GM12878 (cell line): ENCODE data around the gene CFAP99. TPM values are rescaled to one million over a fixed set of nuclear protein-coding genes. Genes with fewer than 3 reads are reported as not detected.

ENCODE experiments used
- ATAC-seq: fragments of 200-7000 bp; cut with Tn5 transposase; 3 replicates; pipeline ENCODE4 v1.9.1; 2020; ENCODE audit warnings: mild to moderate bottlenecking, moderate library complexity
- Bru-seq: library from RNA; stranded (reverse); fragments of 400-500 nt; gene quantifications from one replicate; lab custom pipeline; 2021; lab: Mats Ljungman, UMichigan
- BruChase-seq, 2 experiments: library from RNA; stranded (reverse); fragments of 400-500 nt; gene quantifications; one replicate each; lab custom pipeline; 2021; lab: Mats Ljungman, UMichigan
- BruUV-seq: library from RNA; stranded (reverse); fragments of 400-500 nt; replicated peaks from 2 replicates; lab custom pipeline; 2021; lab: Mats Ljungman, UMichigan
- CTCF ChIA-PET: fragments of 300-600 bp; sonication (Branson Sonifier 250); formaldehyde crosslinking; extraction: SDS; loops from one replicate; lab custom pipeline; 2021; ENCODE audit warnings: inconsistent platforms; lab: Yijun Ruan, JAX
- POLR2A ChIA-PET: fragments of 350-600 bp; formaldehyde crosslinking; extraction: SDS; loops from one replicate; lab custom pipeline; 2021; ENCODE audit warnings: inconsistent platforms; lab: Charles Lee
- RAD21 ChIA-PET: fragments of 300-600 bp; sonication (Branson Sonifier 250); formaldehyde crosslinking; loops from one replicate; lab custom pipeline; 2023; ENCODE audit warnings: antibody characterized with exemption; ENCODE audit not compliant: unreplicated experiment; lab: Charles Lee
- SMC1A ChIA-PET: fragments of 300-600 bp; sonication (Branson Sonifier 250); formaldehyde crosslinking; loops from one replicate; lab custom pipeline; 2023; ENCODE audit not compliant: unreplicated experiment, uncharacterized antibody; lab: Charles Lee
- DNase-seq: peaks from one replicate; pipeline ENCODE4 v3.0.0-alpha.2; 2011; ENCODE audit warnings: low read depth, low spot score
- FAIRE-seq: peaks from 3 replicates; lab custom pipeline; 2011; peaks lifted over from hg19 to GRCh38; lab: Jason Lieb, UNC
- H2AFZ ChIP-seq: 2 replicates; pipeline ENCODE4 v1.6.0; 2011; ENCODE audit warnings: low read depth, low read length, control low read depth; ENCODE audit not compliant: control insufficient read depth
- H3K27ac ChIP-seq: 2 replicates; pipeline ENCODE4 v1.5.1; 2011; ENCODE audit warnings: control low read depth; ENCODE audit not compliant: control insufficient read depth, insufficient read depth
- H3K27me3 ChIP-seq, 2 experiments: replicated peaks in 1 of 2; 2 replicates each; pipeline versions ENCODE4 v1.6.0 to v1.6.1; 2011; ENCODE audit warnings: low read length in 1 of 2; ENCODE audit not compliant: control insufficient read depth in 2 of 2, insufficient read depth in 2 of 2
- H3K36me3 ChIP-seq, 2 experiments: 2 replicates each; pipeline ENCODE4 v1.5.1; 2011; ENCODE audit warnings: low read length in 1 of 2; ENCODE audit not compliant: control insufficient read depth in 2 of 2, insufficient read depth in 2 of 2
- H3K4me1 ChIP-seq: 2 replicates; pipeline ENCODE4 v1.6.1; 2011; ENCODE audit warnings: mild to moderate bottlenecking, low read length, moderate library complexity, mixed read lengths; ENCODE audit not compliant: control insufficient read depth, insufficient read depth
- H3K4me2 ChIP-seq: 2 replicates; pipeline ENCODE4 v1.6.0; 2011; ENCODE audit warnings: control low read depth; ENCODE audit not compliant: control insufficient read depth, insufficient read depth
- H3K4me3 ChIP-seq: fragments of 200-600 bp; sonication (generic); 2 replicates; pipeline ENCODE4 v1.5.1; 2016
- H3K79me2 ChIP-seq: 2 replicates; pipeline ENCODE4 v1.6.0; 2011; ENCODE audit warnings: low read length; ENCODE audit not compliant: control insufficient read depth, insufficient read depth
- H3K9ac ChIP-seq: 2 replicates; pipeline ENCODE4 v1.8.0; 2011; ENCODE audit warnings: low read length, control low read depth, mixed read lengths; ENCODE audit not compliant: control insufficient read depth, insufficient read depth
- H3K9me3 ChIP-seq: replicated peaks from 3 replicates; pipeline ENCODE4 v1.5.1; 2011; ENCODE audit warnings: mild to moderate bottlenecking, low read length; ENCODE audit not compliant: control insufficient read depth, insufficient read depth
- H4K20me1 ChIP-seq: 2 replicates; pipeline ENCODE4 v1.6.0; 2011; ENCODE audit not compliant: control insufficient read depth, insufficient read depth
- BCL11A ChIP-seq: IDR thresholded peaks from 2 replicates; pipeline ENCODE4 v1.6.1; 2011; ENCODE audit warnings: low read depth, low read length
- HCFC1 ChIP-seq: fragments of 150-350 bp; IDR thresholded peaks from 2 replicates; pipeline ENCODE4 v1.6.1; 2014; ENCODE audit warnings: low read length
- IKZF1 ChIP-seq: fragments of 450-650 bp; conservative IDR thresholded peaks from 2 replicates; pipeline ENCODE4 v1.6.1; 2017; ENCODE audit warnings: antibody characterized with exemption, mild to moderate bottlenecking
- MEF2B ChIP-seq: fragments of 450-650 bp; IDR thresholded peaks from 2 replicates; pipeline ENCODE4 v1.6.1; 2018; ENCODE audit warnings: mild to moderate bottlenecking, moderate library complexity; ENCODE audit not compliant: partially characterized antibody, poor library complexity, severe bottlenecking
- NR2C1 ChIP-seq: fragments of 450-650 bp; IDR thresholded peaks from 2 replicates; pipeline ENCODE4 v1.6.1; 2017; ENCODE audit warnings: antibody characterized with exemption, mild to moderate bottlenecking, moderate library complexity
- PAX5 ChIP-seq: IDR thresholded peaks from 2 replicates; pipeline ENCODE4 v1.6.1; 2011; ENCODE audit warnings: low read depth, low read length, borderline replicate concordance
- PAX8 ChIP-seq: fragments of 450-650 bp; IDR thresholded peaks from 2 replicates; pipeline ENCODE4 v1.6.1; 2017; ENCODE audit warnings: mild to moderate bottlenecking, moderate library complexity
- POLR2AphosphoS2 ChIP-seq: IDR thresholded peaks from 2 replicates; pipeline ENCODE4 v1.6.1; 2011; ENCODE audit warnings: low read depth, mild to moderate bottlenecking, low read length, improper control_type of control experiment, moderate library complexity
- SREBF2 ChIP-seq: IDR thresholded peaks from 2 replicates; pipeline ENCODE4 v1.6.1; 2012; ENCODE audit warnings: mild to moderate bottlenecking, low read length
- SRF ChIP-seq, 2 experiments: IDR thresholded peaks; 2 replicates each; pipeline ENCODE4 v1.6.1; 2011; ENCODE audit warnings: low read depth in 2 of 2, low read length in 2 of 2, mild to moderate bottlenecking in 1 of 2, moderate library complexity in 1 of 2
- WRNIP1 ChIP-seq: IDR thresholded peaks from 2 replicates; pipeline ENCODE4 v1.6.1; 2011; ENCODE audit warnings: low read depth, low read length, improper control_type of control experiment, borderline replicate concordance
- WGBS: methylation state at CpG from one replicate; pipeline ENCODE4 v1.1.6; 2016; ENCODE audit warnings: low lambda C conversion rate; ENCODE audit not compliant: insufficient replicate concordance, insufficient coverage; ENCODE audit errors: missing lambda C conversion rate; 5-methylcytosine and 5-hydroxymethylcytosine counted together
- in situ Hi-C: fragments of 300-500 bp; cut with MboI; formaldehyde crosslinking; loops from 9 replicates; pipeline ENCODE4 v1.14.3; 2018; ENCODE audit warnings: mixed read lengths
- intact Hi-C: fragments of 100-400 bp; cut with micrococcal nuclease; formaldehyde crosslinking; loops from one replicate; pipeline ENCODE4 v1.14.2; 2022; ENCODE audit not compliant: unreplicated experiment
- long read RNA-seq, 2 experiments: library from polyadenylated mRNA; unstranded; transcript quantifications; one replicate each; pipeline ENCODE4 v2.0.0, GENCODE V29; 2019 to 2020
- polyA minus RNA-seq, 3 experiments: library from RNA; depleted of rRNA, polyadenylated mRNA; stranded (reverse); fragments of >200 nt; gene quantifications; 2 replicates each; pipeline ENCODE4 v1.2.3, GENCODE V29; 2011
- polyA plus RNA-seq, 11 experiments: library from polyadenylated mRNA; depleted of rRNA in 4 of 11; unstranded in 6 of 11; stranded (reverse) in 5 of 11; fragments of >200 nt; fragmentation: Nextera tagmentation in 4 of 11; fragmentation: Illumina TruSeq in 1 of 11; extraction: Ambion mirVana in 4 of 11; extraction: Trizol in 1 of 11; gene quantifications; 1 replicate in 1 of 11; 2 replicates in 10 of 11; pipeline versions ENCODE4 v1.2.1 to v1.2.3, GENCODE V29; 2011 to 2016; ENCODE audit warnings: inconsistent platforms in 2 of 11, missing spikeins in 2 of 11, low read depth in 1 of 11
- total RNA-seq, 4 experiments: library from RNA; depleted of rRNA in 3 of 4; stranded (reverse); fragments of >200 nt in 3 of 4; fragmentation: Illumina TruSeq in 1 of 4; extraction: Trizol in 1 of 4; gene quantifications; 2 replicates each; pipeline versions ENCODE4 v1.2.1 to v1.2.3, GENCODE V29; 2013 to 2021
- TF ChIP-seq, protein P1 (sequence below): IDR thresholded peaks from 2 replicates; pipeline ENCODE4 v1.6.1; 2011; ENCODE audit warnings: low read depth, mild to moderate bottlenecking, low read length, moderate library complexity, borderline replicate concordance; ENCODE audit errors: extremely low read depth
- TF ChIP-seq, protein P2 (sequence below): fragments of 450-650 bp; formaldehyde crosslinking; IDR thresholded peaks from 2 replicates; pipeline ENCODE4 v1.4.0; 2020; ENCODE audit warnings: mild to moderate bottlenecking, moderate library complexity
- TF ChIP-seq, protein P3 (sequence below): fragments of 450-650 bp; IDR thresholded peaks from 2 replicates; pipeline ENCODE4 v1.6.1; 2014; ENCODE audit warnings: mild to moderate bottlenecking

CFAP99 gene
- total RNA-seq (2013; cell fraction: nucleolus; rRNA removed), result not detected in 2 replicates
- total RNA-seq (2014; rRNA removed), result not detected in 2 replicates
- total RNA-seq (2014; rRNA removed; fragmentation: Illumina TruSeq; extraction: Trizol), result not detected in 2 replicates
- total RNA-seq (2021), result not detected in 2 replicates
- polyA plus RNA-seq (2011; ENCODE audit: low read depth), result not detected
- polyA plus RNA-seq (2011; rRNA removed), result not detected in 2 replicates
- polyA plus RNA-seq (2011; cell fraction: cytosol; rRNA removed), result 0.15 TPM in 1 of 2 replicates, not detected in the other
- not detected in 2 replicates for polyA plus RNA-seq (2011; cell fraction: nucleus; rRNA removed)
- not detected in 2 replicates for polyA plus RNA-seq (2012)
- not detected in 2 replicates for polyA plus RNA-seq (2014; fragmentation: Illumina TruSeq; extraction: Trizol)
- not detected for polyA plus RNA-seq (2014; fragmentation: Nextera tagmentation; extraction: Ambion mirVana)
- not detected in 2 replicates for polyA plus RNA-seq (2014; rRNA removed)
- not detected for polyA plus RNA-seq (2016; fragmentation: Nextera tagmentation; extraction: Ambion mirVana)
- not detected in 2 replicates for polyA minus RNA-seq (2011; rRNA and poly(A)+ RNA removed)
- polyA minus RNA-seq (2011; cell fraction: cytosol; rRNA and poly(A)+ RNA removed), result not detected in 2 replicates
- polyA minus RNA-seq (2011; cell fraction: nucleus; rRNA and poly(A)+ RNA removed), result not detected in 2 replicates
- not detected for Bru-seq, nascent RNA
- percentile 5 among the genes with signal in this experiment for BruChase-seq, experiment 1, labeled RNA remaining after a 6-hour chase
- percentile 2 among the genes with signal in this experiment for BruChase-seq, experiment 2, labeled RNA remaining after a 2-hour chase
- long read RNA-seq, experiment 1, result 0 reads
- long read RNA-seq, experiment 2, result 0 reads

DNA sequence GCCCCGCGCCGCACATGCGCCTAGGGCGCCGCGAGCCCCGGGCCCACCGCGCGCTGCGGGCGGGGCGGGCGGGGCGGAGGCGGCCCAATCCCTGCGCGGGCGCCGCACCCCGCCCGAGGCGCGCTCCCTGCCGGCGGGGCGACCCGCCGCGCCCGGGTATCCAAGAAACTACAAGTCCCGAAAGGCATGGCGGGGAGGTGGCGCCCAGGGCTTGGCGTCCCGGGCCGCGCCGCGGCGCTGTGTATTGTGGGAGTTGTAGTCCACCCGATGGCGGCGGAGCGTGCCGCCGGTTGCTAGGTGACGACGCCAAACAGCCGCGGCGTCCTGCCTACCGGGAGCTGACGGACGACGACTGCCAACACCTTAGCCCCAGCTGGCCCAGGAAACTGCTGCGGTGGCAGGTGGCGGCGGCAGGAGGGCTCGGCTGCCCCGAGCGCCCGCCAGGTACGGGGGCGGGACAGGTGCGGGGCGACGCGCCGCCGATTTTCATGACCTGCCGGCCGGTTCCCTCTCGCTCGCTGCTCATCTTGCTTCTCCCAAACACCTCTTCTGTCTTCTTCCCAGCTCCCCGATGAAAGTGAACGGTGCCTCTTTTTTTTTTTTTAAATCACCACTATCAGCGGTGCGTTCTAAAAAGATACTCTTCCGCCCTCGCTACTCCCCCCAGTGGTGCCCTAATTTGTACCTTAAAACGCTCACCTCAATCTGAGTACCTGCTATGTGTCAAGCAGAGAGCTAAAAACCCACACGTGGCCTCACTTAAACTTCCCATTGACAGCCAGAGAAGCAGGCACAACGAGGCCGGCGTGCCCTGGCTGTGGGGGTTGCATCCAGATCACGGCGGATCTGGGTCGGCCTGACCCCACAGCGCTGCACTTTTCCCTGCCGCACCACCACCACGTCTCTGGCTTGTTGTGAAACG, at the start of gene CFAP99:
CFAP99 (plus strand) TSS at position 306 of the 922 bp plus-strand sequence.
- intact Hi-C loops, result loop anchor here (5.0 to 10.0 kb wide), 2 partner anchors 118 to 544 kb away; partner anchors contain the start of genes FAM193A and NSD2
- peak within 1 kb of the TSS; percentile 67 for H3K4me3 ChIP-seq
- in situ Hi-C loops, result no loop called here
- ChIA-PET RAD21 (interaction anchor here (0.9 to 1.6 kb wide), 5 partner anchors 17 to 199 kb away, joined by 3 to 7 read pairs (median 4); no protein-coding TSS in a partner anchor), POLR2A (interaction anchor here (0.6 to 1.0 kb wide), 2 partner anchors 162 to 545 kb away, joined by 3 read pairs; no protein-coding TSS in a partner anchor), CTCF (interaction anchor here (0.6 to 1.5 kb wide), 6 partner anchors 12 to 199 kb away, joined by 3 to 9 read pairs (median 4); no protein-coding TSS in a partner anchor), SMC1A (no interaction called here)
- peaks cover 23% of the 10 kb centered on the region for H3K4me1 ChIP-seq
- H3K27ac ChIP-seq, result no peak within 1 kb of the TSS
- WGBS, result 2% methylated on average over 62 of the region's 94 CpGs
- H3K9me3 ChIP-seq, result no peaks in the 10 kb centered on the region
- no peaks in the 10 kb centered on the region for H4K20me1 ChIP-seq
- no peaks in the 10 kb centered on the region; the same call in 1 of the 2 replicates for H3K79me2 ChIP-seq
- no peak within 1 kb of the TSS; the same call in 1 of the 2 replicates for H3K9ac ChIP-seq
- peak within 1 kb of the TSS; percentile 61 for H2AFZ ChIP-seq
- ATAC-seq (peak; percentile 93), FAIRE-seq (peak; percentile 85), DNase-seq (peak; percentile 72)
- no peaks in the 10 kb centered on the region for H3K36me3 ChIP-seq
- peaks cover 12 to 22% of the 10 kb centered on the region in 2 experiments for H3K27me3 ChIP-seq
- no TSS peak for BruUV-seq
- H3K4me2 ChIP-seq, result peak within 1 kb of the TSS; percentile 90
- TF ChIP-seq PAX8, result no peak
- no peak for TF ChIP-seq BCL11A
- no peak for TF ChIP-seq MEF2B
- peak in 1 of 2 experiments; percentile 87; a peak in 2 of 4 replicates for TF ChIP-seq SRF (IDR thresholded peaks at IDR 0.05; ENCODE audit: low read depth in 2 of 2, low read length in 2 of 2)
- peak; percentile 100 for TF ChIP-seq IKZF1
- no peak for TF ChIP-seq SREBF2
- TF ChIP-seq, protein P1, sequence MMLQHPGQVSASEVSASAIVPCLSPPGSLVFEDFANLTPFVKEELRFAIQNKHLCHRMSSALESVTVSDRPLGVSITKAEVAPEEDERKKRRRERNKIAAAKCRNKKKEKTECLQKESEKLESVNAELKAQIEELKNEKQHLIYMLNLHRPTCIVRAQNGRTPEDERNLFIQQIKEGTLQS, result peak; percentile 81; the same call in 1 of the 2 replicates
- TF ChIP-seq, protein P2, sequence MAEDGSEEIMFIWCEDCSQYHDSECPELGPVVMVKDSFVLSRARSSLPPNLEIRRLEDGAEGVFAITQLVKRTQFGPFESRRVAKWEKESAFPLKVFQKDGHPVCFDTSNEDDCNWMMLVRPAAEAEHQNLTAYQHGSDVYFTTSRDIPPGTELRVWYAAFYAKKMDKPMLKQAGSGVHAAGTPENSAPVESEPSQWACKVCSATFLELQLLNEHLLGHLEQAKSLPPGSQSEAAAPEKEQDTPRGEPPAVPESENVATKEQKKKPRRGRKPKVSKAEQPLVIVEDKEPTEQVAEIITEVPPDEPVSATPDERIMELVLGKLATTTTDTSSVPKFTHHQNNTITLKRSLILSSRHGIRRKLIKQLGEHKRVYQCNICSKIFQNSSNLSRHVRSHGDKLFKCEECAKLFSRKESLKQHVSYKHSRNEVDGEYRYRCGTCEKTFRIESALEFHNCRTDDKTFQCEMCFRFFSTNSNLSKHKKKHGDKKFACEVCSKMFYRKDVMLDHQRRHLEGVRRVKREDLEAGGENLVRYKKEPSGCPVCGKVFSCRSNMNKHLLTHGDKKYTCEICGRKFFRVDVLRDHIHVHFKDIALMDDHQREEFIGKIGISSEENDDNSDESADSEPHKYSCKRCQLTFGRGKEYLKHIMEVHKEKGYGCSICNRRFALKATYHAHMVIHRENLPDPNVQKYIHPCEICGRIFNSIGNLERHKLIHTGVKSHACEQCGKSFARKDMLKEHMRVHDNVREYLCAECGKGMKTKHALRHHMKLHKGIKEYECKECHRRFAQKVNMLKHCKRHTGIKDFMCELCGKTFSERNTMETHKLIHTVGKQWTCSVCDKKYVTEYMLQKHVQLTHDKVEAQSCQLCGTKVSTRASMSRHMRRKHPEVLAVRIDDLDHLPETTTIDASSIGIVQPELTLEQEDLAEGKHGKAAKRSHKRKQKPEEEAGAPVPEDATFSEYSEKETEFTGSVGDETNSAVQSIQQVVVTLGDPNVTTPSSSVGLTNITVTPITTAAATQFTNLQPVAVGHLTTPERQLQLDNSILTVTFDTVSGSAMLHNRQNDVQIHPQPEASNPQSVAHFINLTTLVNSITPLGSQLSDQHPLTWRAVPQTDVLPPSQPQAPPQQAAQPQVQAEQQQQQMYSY, result no peak
- TF ChIP-seq POLR2AphosphoS2, result no peak
- TF ChIP-seq PAX5, result peak; percentile 92
- peak; percentile 99 for TF ChIP-seq HCFC1
- TF ChIP-seq, protein P3, sequence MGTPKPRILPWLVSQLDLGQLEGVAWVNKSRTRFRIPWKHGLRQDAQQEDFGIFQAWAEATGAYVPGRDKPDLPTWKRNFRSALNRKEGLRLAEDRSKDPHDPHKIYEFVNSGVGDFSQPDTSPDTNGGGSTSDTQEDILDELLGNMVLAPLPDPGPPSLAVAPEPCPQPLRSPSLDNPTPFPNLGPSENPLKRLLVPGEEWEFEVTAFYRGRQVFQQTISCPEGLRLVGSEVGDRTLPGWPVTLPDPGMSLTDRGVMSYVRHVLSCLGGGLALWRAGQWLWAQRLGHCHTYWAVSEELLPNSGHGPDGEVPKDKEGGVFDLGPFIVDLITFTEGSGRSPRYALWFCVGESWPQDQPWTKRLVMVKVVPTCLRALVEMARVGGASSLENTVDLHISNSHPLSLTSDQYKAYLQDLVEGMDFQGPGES, result no peak
- TF ChIP-seq WRNIP1, result no peak
- peak; percentile 80 for TF ChIP-seq NR2C1
